GM18502 (cell line): Measurements from ENCODE around the gene MED7.

ENCODE experiments used
- ATAC-seq: cut with Tn5 transposase; IDR thresholded peaks from one replicate; pipeline ENCODE4 v1.9.1; 2021; ENCODE audit warnings: mild to moderate bottlenecking; ENCODE audit not compliant: unreplicated experiment, poor library complexity

MED7 gene

GRCh38 chr5:157165261-157165660 lies 22.6 kb upstream of the MED7 start:
- no peak for ATAC-seq

GRCh38 chr5:157164521-157164920 lies 21.9 kb upstream of the MED7 start:
- ATAC-seq = no peak

- ATAC-seq = no peak
These were observed 20.4 kb upstream of the MED7 start for GRCh38 chr5:157162919-157163510.

GRCh38 chr5:157161996-157162395 lies 19.3 kb upstream of the MED7 start:
- no peak for ATAC-seq

- no peak for ATAC-seq
These were observed 17.3 kb upstream of the MED7 start for GRCh38 chr5:157160001-157160400.

- ATAC-seq = no peak
These were observed 16.6 kb upstream of the MED7 start for GRCh38 chr5:157159209-157159751.

- ATAC-seq = no peak
These were observed 14.7 kb upstream of the MED7 start for GRCh38 chr5:157157293-157157891.

- ATAC-seq = no peak
These were observed 12.6 kb upstream of the MED7 start for GRCh38 chr5:157155297-157155696.

GRCh38 chr5:157150995-157151394 lies 8.3 kb upstream of the MED7 start:
- no peak for ATAC-seq

GRCh38 chr5:157148734-157149615 lies 6.3 kb upstream of the MED7 start:
- peak; percentile 68 for ATAC-seq

GRCh38 chr5:157143127-157143971 lies 684 bp upstream of the MED7 start:
- peak; percentile 51 for ATAC-seq

- no peak for ATAC-seq
These were observed 5.0 kb downstream of the MED7 start for GRCh38 chr5:157137691-157138090.

- ATAC-seq = no peak
These were observed 10.4 kb downstream of the MED7 start for GRCh38 chr5:157132281-157132612.

- no peak for ATAC-seq
These were observed 11.7 kb downstream of the MED7 start for GRCh38 chr5:157130925-157131324.

- no peak for ATAC-seq
These were observed 21.0 kb downstream of the MED7 start for GRCh38 chr5:157121709-157122108.

- ATAC-seq = no peak
These were observed 22.6 kb downstream of the MED7 start for GRCh38 chr5:157120102-157120501.

GRCh38 chr5:157116483-157116954 lies 26.1 kb downstream of the MED7 start:
- peak; percentile 80 for ATAC-seq

- no peak for ATAC-seq
These were observed 27.2 kb downstream of the MED7 start for GRCh38 chr5:157115502-157115901.

- ATAC-seq = no peak
These were observed 27.7 kb downstream of the MED7 start for GRCh38 chr5:157115012-157115411.

- no peak for ATAC-seq
These were observed 29.7 kb downstream of the MED7 start for GRCh38 chr5:157113002-157113401.
